Body of pancreas (tissue), 4 donors: ENCODE data around the gene RAD51B.

ENCODE experiments used
- CTCF ChIP-seq, 7 experiments: fragments of 450-650 bp in 4 of 7; fragments of 200-600 bp in 3 of 7; sonication (generic) in 3 of 7; IDR thresholded peaks; one replicate each; pipeline ENCODE4 v1.5.1; 2016 to 2019; ENCODE audit warnings: antibody characterized with exemption in 7 of 7
- POLR2A ChIP-seq, 3 donors: fragments of 450-650 bp; IDR thresholded peaks; one replicate each; pipeline ENCODE4 v1.6.1; 2016; ENCODE audit warnings: antibody characterized with exemption in 3 of 3, mild to moderate bottlenecking in 2 of 3

- TF ChIP-seq CTCF (IDR thresholded peaks at IDR 0.05) (no peak), POLR2A (IDR thresholded peaks at IDR 0.05) (no peak)
These were observed 832.3 kb downstream of the RAD51B start for GRCh38 chr14:68651652-68652432.
